ENCODE results near the gene TOMM20. TPM values are rescaled to one million over a fixed set of nuclear protein-coding genes. Genes with fewer than 3 reads are reported as not detected.

Gene TOMM20
- total and polyA plus RNA-seq, 8 donors, result 21.4 to 145 (median 68.2) TPM

DNA sequence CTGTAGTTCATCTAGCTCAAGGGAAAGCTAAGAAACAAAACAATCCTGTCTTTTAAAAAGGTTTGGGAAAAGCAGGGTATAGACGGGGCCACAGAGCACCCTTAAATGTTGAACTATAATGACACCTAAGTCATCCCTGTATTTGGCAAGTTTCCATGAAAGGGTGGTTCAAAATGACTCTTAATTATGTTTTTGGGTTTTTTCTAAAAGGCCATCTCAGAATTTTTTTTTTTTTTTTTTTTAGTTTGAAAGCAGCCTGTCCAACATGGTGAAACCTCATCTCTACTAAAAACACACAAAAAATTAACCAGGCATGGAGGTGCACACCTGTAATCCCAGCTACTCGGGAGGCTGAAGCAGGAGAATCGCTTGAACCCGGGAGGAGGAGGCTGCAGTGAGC, 22.2 kb downstream of the TOMM20 start:
- intact Hi-C loops (cut with DNase I; ENCODE audit: low total_unique reads), result loop anchor here (10.0 kb wide), 1 partner anchor 308 kb away; no protein-coding TSS in a partner anchor
- TF ChIP-seq POLR2AphosphoS5 (IDR thresholded peaks at IDR 0.05) (no peak), EP300 (IDR thresholded peaks at IDR 0.05) (no peak), POLR2A (IDR thresholded peaks at IDR 0.05) (no peak)
- TF ChIP-seq, protein P1, sequence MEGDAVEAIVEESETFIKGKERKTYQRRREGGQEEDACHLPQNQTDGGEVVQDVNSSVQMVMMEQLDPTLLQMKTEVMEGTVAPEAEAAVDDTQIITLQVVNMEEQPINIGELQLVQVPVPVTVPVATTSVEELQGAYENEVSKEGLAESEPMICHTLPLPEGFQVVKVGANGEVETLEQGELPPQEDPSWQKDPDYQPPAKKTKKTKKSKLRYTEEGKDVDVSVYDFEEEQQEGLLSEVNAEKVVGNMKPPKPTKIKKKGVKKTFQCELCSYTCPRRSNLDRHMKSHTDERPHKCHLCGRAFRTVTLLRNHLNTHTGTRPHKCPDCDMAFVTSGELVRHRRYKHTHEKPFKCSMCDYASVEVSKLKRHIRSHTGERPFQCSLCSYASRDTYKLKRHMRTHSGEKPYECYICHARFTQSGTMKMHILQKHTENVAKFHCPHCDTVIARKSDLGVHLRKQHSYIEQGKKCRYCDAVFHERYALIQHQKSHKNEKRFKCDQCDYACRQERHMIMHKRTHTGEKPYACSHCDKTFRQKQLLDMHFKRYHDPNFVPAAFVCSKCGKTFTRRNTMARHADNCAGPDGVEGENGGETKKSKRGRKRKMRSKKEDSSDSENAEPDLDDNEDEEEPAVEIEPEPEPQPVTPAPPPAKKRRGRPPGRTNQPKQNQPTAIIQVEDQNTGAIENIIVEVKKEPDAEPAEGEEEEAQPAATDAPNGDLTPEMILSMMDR (IDR thresholded peaks at IDR 0.05), result no peak
- Histone ChIP-seq H3K9me3 (no peaks in the 10 kb centered on the region), H3K4me3 (no peak overlapping the region), H3K27me3 (no peaks in the 10 kb centered on the region), H3K4me1 (peaks cover 9 to 15% (median 10%) of the 10 kb centered on the region in 4 donors), H3K36me3 (peaks cover 17 to 45% (median 42%) of the 10 kb centered on the region in 4 donors), H3K27ac (no peak overlapping the region)
- WGBS, 5 donors, result 84 to 97% (median 91%) methylated on average over 4 of the region's 4 CpGs
- no peak for DNase-seq

DNA sequence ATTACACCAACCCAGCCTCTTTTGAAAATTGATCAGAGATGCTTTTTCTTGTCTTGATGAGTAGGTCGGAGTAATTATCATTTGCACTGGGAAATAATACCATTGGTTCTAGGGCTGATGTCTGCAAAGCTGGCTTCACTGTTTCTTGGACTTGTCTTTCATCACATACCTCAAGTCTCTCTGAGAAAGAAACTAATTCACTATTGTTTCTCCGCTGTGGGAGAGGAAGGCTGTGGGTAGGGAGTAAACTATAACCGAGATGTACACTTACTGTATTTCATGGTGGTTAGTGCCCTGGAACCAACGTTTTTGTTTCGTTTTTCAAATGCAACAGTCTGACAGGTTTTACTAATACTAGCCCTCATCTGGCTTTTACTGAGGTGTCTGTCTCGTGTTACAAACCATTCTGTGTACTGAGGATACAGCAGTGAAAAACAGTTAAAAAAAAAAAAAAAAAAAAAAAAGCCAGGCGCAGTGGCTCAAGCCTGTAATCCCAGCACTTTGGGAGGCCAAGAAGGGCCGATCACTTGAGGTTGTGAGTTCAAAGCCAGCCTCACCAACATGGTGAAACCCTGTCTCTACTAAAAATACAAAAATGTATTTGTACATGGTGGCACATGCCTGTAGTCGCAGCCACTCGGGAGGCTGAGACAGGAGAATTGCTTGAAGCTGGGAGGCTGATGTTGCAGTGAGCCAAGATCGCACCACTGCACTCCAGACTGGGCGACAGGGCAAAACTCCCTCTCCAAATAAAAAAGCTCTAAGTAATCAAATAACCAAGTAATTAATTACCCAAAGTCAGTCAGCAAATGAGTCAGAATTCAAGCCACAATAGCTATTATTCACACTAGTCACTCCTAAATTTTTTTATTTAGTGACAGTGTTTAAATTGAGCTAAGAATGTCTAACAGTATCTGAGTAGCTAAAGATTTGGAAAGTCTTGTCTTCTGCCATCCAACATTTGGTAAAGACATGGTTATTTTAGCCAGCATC, 23.3 kb downstream of the TOMM20 start:
- 58 to 75% (median 62%) methylated on average over 12 of the region's 12 CpGs for WGBS, 5 donors
- H3K9me3 ChIP-seq, result no peaks in the 10 kb centered on the region
- TF ChIP-seq, protein P1 (IDR thresholded peaks at IDR 0.05), result no peak
- TF ChIP-seq POLR2A (IDR thresholded peaks at IDR 0.05) (no peak), EP300 (IDR thresholded peaks at IDR 0.05) (no peak), POLR2AphosphoS5 (IDR thresholded peaks at IDR 0.05) (no peak)
- H3K36me3 ChIP-seq, result peaks cover 11 to 34% (median 31%) of the 10 kb centered on the region in 4 donors
- peak overlapping the region in 1 of 5 donors; percentile 34 for H3K27ac ChIP-seq
- peaks cover 9 to 15% (median 10%) of the 10 kb centered on the region in 4 donors for H3K4me1 ChIP-seq
- H3K27me3 ChIP-seq, result no peaks in the 10 kb centered on the region
- intact Hi-C loops (cut with DNase I; ENCODE audit: low total_unique reads), result loop anchor here (10.0 kb wide), 1 partner anchor 309 kb away; no protein-coding TSS in a partner anchor
- H3K4me3 ChIP-seq, result peak overlapping the region in 2 of 4 donors; percentile 1 to 40
- DNase-seq, result no peak

DNA sequence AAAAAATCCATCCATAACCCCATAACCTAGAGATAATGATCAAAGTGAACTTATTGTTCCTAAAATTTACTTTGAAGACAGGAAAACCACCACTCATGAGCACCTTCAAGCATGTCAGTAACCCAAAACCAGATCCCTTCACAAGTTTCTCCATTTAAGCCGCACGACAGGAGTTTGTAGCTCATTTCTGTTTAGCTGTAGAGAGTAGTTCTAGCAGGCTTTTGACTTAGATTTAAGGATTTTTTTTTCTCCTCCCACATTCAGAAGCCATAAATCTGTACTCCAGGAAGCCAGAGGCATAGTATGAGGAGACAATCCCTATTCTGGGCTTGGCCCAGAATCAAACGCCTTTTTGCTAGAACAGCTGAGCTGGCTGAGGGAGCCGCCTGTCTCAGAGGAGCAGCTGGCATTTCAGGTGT, 25.6 kb downstream of the TOMM20 start:
- intact Hi-C loops (cut with DNase I; ENCODE audit: low total_unique reads), result loop anchor here (10.0 kb wide), 1 partner anchor 312 kb away; no protein-coding TSS in a partner anchor
- H3K27me3 ChIP-seq, result no peaks in the 10 kb centered on the region
- H3K4me3 ChIP-seq, result no peak overlapping the region
- H3K9me3 ChIP-seq, result no peaks in the 10 kb centered on the region
- TF ChIP-seq, protein P1 (IDR thresholded peaks at IDR 0.05), result no peak
- TF ChIP-seq POLR2A (IDR thresholded peaks at IDR 0.05), result no peak
- TF ChIP-seq POLR2AphosphoS5 (IDR thresholded peaks at IDR 0.05), result no peak
- no peak for TF ChIP-seq EP300 (IDR thresholded peaks at IDR 0.05)
- no peak overlapping the region for H3K27ac ChIP-seq
- no peak for DNase-seq
- peaks cover 3 to 10% (median 8%) of the 10 kb centered on the region in 4 donors for H3K36me3 ChIP-seq
- H3K4me1 ChIP-seq, result peaks cover 9 to 15% (median 10%) of the 10 kb centered on the region in 4 donors
- 58 to 82% (median 65%) methylated on average over 4 of the region's 4 CpGs for WGBS, 5 donors

DNA sequence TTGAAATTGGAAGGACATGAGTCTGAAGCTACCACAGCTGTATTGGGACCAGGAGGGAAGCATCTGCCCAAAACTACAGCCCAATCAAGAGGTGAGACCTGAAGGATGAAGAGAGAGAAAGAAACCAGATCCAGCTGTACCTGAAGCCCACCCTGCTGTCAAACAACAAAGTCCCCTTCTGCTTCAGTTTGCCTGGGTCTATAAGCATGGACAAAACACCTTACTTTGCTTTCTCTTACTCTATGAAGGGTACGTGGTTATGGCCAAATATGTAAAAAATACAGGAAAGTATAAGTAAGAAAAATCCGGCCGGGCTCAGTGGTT, 26.4 kb downstream of the TOMM20 start:
- DNase-seq, result no peak
- Histone ChIP-seq H3K4me3 (no peak overlapping the region), H3K27me3 (no peaks in the 10 kb centered on the region), H3K36me3 (peaks cover 0 to 2% (median 0%) of the 10 kb centered on the region in 4 donors), H3K4me1 (peaks cover 9 to 15% (median 10%) of the 10 kb centered on the region in 4 donors), H3K9me3 (no peaks in the 10 kb centered on the region), H3K27ac (no peak overlapping the region)
- WGBS, 5 donors, result 90 to 97% (median 91%) methylated on average over 3 of the region's 3 CpGs
- TF ChIP-seq, protein P1 (IDR thresholded peaks at IDR 0.05), result no peak
- TF ChIP-seq EP300 (IDR thresholded peaks at IDR 0.05) (no peak), POLR2A (IDR thresholded peaks at IDR 0.05) (no peak), POLR2AphosphoS5 (IDR thresholded peaks at IDR 0.05) (no peak)
- intact Hi-C loops (cut with DNase I; ENCODE audit: low total_unique reads), result loop anchor here (10.0 kb wide), 1 partner anchor 313 kb away; no protein-coding TSS in a partner anchor
